Umbilical cord (tissue), 2 donors: ENCODE results near the gene LIF. TPM values are rescaled to one million over a fixed set of nuclear protein-coding genes. Genes with fewer than 3 reads are reported as not detected.
A peak's percentile ranks its signal among the peaks of the same experiment; 100 is the strongest.

ENCODE experiments used
- DNase-seq: peaks from one replicate; pipeline ENCODE4 v3.0.0-alpha.2; 2015; ENCODE audit warnings: low spot score
- total RNA-seq: library from RNA; depleted of rRNA; stranded (reverse); fragments of >200 nt; gene quantifications from one replicate; pipeline ENCODE4 v1.2.3, GENCODE V29; 2014; ENCODE audit warnings: low replicate concordance; ENCODE audit not compliant: insufficient read depth

LIF gene
- total RNA-seq, 1 donor from 2014 or later = 1.7 TPM

GRCh38 chr22:30191040-30191701 is 55.4 kb downstream of the LIF start:
- peak; percentile 54 for DNase-seq

GRCh38 chr22:30190574-30190973 is 56.0 kb downstream of the LIF start:
- no peak for DNase-seq

Other genes with a start within 250 kb of the LIF start
- gene HORMAD2, start 166.3 kb downstream of the LIF start, total RNA-seq = 1.2 TPM
- 4.8 TPM for gene OSM, start 20.1 kb upstream of the LIF start, total RNA-seq
- 9.1 TPM for gene CASTOR1, start 42.7 kb upstream of the LIF start, total RNA-seq
- 40.0 TPM for gene TBC1D10A, start 80.2 kb upstream of the LIF start, total RNA-seq
- 27.7 TPM for gene SF3A1, start 110.1 kb upstream of the LIF start, total RNA-seq
- 1.7 TPM for gene CCDC157, start 110.2 kb upstream of the LIF start, total RNA-seq
- gene RNF215, start 140.7 kb upstream of the LIF start, total RNA-seq = 30.1 TPM
- gene SEC14L2, start 150.3 kb upstream of the LIF start, total RNA-seq = 0.48 TPM
- 7.9 TPM for gene MTFP1, start 179.0 kb upstream of the LIF start, total RNA-seq
- 2.9 TPM for gene SEC14L3, start 225.3 kb upstream of the LIF start, total RNA-seq